Measurements from ENCODE around the gene CRYGC. TPM values are rescaled to one million over a fixed set of nuclear protein-coding genes. Genes with fewer than 3 reads are reported as not detected.
A peak's percentile ranks its signal among the peaks of the same experiment; 100 is the strongest.

Gene CRYGC, protein sequence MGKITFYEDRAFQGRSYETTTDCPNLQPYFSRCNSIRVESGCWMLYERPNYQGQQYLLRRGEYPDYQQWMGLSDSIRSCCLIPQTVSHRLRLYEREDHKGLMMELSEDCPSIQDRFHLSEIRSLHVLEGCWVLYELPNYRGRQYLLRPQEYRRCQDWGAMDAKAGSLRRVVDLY
- not detected in 2 replicates for total RNA-seq (2014; rRNA removed; shearing (Covaris generic); ENCODE audit: low replicate concordance)

DNA sequence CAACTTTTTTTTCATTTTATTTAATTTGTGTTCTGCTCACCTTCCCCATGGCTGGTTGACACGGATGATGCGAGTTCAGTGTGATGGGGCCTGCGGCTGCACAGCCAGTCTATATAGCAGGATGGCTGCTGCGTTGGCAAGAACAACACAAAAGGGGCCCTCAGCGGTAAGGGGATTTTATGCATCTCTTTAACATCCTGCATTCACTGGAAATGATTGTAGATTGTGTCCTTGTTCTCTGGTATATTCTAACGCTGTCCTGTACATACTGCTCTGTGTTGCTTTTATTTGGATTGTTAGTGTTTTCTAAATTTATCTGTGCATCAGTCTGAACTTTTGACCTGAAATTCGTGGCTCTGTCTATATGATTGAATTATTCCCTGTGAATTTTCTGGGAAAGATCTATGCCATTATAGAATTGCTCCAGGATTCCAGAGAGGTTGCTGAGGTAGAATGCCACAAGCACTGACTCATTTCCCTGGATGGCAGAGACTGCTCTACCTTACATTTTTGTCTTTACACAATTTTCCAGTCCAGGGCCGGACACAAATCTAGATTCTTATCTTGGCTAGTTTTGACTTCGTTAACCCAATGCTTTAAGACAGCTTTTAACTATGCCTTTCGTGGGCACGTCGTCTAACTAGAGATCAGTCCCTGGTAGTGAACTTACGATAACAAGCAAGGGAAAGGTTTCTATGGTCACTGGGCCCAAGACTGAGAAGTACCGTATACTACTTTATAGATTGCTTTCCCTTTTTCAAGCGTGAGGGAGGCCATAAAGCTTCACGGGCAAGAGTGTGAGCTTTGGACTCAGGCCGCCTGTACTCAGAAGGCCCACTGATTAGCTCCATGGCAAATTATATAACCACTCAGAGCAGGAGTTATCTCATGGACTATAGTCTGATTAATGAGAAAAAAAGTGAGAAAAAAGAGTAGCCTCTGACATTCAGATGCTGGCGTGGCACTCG lies at the start of gene CRYGC:
Gene CRYGC (minus strand): TSS at position 85 of the 968 bp plus-strand sequence. CDS start 36 bp downstream, at position 49.
- no peaks in the 10 kb centered on the region for H3K9me3 ChIP-seq
- no peak for DNase-seq

DNA sequence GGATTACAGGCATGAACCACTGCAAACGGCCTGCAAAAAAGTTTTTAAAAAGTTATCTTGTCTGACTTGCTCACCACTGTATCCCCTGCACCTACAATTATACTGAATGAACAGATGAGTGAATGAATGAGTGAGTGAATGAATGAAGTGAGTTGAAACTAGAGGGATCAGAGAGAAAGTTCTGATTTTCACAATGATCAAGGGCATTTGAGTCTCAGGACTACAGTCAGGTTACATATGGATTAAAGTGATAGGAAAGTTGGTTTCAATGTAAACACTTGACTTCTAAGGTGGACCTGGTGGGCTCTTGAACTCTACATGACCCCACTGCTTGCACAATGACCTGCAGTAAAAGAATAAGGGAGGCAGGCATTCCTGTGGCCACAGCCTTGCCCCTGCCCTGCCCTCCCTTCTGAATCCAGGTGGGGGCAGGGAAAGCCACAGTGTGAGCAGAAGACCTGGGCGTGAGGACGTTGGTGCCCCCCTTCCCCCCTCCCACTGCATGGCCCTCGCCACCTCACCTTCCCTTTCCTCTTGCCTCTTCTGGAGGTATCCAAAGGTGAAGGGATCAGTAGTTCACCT lies 49.5 kb upstream of the CRYGC start:
- Histone ChIP-seq H3K36me3 (no peaks in the 10 kb centered on the region), H3K27me3 (no peaks in the 10 kb centered on the region), H3K9me3 (no peaks in the 10 kb centered on the region), H3K4me3 (no peak overlapping the region)
- DNase-seq, result no peak

More for the DNA sequence above, at the start of gene CRYGC:
- no peaks in the 10 kb centered on the region for H3K27me3 ChIP-seq
- no peaks in the 10 kb centered on the region for H3K36me3 ChIP-seq
- no peak within 1 kb of the TSS for H3K4me3 ChIP-seq

- DNase-seq, result no peak
- no peaks in the 10 kb centered on the region; the same call in 1 of the 2 replicates for H3K27me3 ChIP-seq
- no peaks in the 10 kb centered on the region for H3K9me3 ChIP-seq
- H3K4me3 ChIP-seq, result no peak overlapping the region
- H3K36me3 ChIP-seq, result no peaks in the 10 kb centered on the region
These were observed 46.2 kb upstream of the CRYGC start for GRCh38 chr2:208175840-208176153.

- Histone ChIP-seq H3K27me3 (no peaks in the 10 kb centered on the region; the same call in 1 of the 2 replicates), H3K4me3 (no peak overlapping the region)
- DNase-seq, result peak; percentile 66
These were observed 45.6 kb upstream of the CRYGC start for GRCh38 chr2:208175069-208175839.

GRCh38 chr2:208174144-208174543 lies 44.5 kb upstream of the CRYGC start:
- Histone ChIP-seq H3K36me3 (no peaks in the 10 kb centered on the region), H3K27me3 (no peaks in the 10 kb centered on the region; the same call in 1 of the 2 replicates), H3K9me3 (no peaks in the 10 kb centered on the region), H3K4me3 (no peak overlapping the region)
- DNase-seq, result no peak

More at GRCh38 chr2:208175069-208175839, 45.6 kb upstream of the CRYGC start:
- Histone ChIP-seq H3K36me3 (no peaks in the 10 kb centered on the region), H3K9me3 (no peaks in the 10 kb centered on the region)

DNA sequence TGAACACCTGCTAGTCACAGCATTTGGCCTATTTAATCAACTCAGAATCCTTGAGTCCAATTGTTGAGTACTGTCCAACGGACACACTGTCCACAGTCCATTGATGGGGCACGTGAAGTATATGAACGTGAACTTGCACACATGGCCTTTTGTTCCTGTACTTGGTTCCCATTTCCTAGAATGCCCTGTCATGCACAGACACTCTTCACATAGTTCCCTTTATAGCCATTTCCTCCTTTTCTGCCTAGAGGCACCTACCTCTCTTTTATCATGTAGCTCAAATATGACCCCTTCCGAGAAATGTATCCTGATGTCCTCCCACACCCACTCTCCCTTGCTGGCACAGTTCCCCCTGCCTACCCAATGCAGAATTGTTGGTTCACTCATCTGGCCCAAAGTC lies 42.5 kb upstream of the CRYGC start:
- H3K36me3 ChIP-seq, result no peaks in the 10 kb centered on the region
- DNase-seq, result no peak
- H3K4me3 ChIP-seq, result no peak overlapping the region
- H3K27me3 ChIP-seq, result no peaks in the 10 kb centered on the region; the same call in 1 of the 2 replicates
- H3K9me3 ChIP-seq, result no peaks in the 10 kb centered on the region

- Histone ChIP-seq H3K27me3 (peaks cover 6% of the 10 kb centered on the region; the same call in 1 of the 2 replicates), H3K36me3 (no peaks in the 10 kb centered on the region), H3K4me3 (no peak overlapping the region), H3K9me3 (no peaks in the 10 kb centered on the region)
- no peak for DNase-seq
These were observed 35.5 kb upstream of the CRYGC start for GRCh38 chr2:208164951-208165755.

- peaks cover 6% of the 10 kb centered on the region; the same call in 1 of the 2 replicates for H3K27me3 ChIP-seq
- no peak for DNase-seq
- no peaks in the 10 kb centered on the region for H3K36me3 ChIP-seq
- H3K9me3 ChIP-seq, result no peaks in the 10 kb centered on the region
- H3K4me3 ChIP-seq, result no peak within 1 kb of the TSS
These were observed 33.9 kb upstream of the CRYGC start, which contains the start of gene CRYGA for GRCh38 chr2:208163489-208163888. Gene CRYGA (minus strand): TSS chr2:208163589. CDS start chr2:208163556, 33 bp downstream.

DNA sequence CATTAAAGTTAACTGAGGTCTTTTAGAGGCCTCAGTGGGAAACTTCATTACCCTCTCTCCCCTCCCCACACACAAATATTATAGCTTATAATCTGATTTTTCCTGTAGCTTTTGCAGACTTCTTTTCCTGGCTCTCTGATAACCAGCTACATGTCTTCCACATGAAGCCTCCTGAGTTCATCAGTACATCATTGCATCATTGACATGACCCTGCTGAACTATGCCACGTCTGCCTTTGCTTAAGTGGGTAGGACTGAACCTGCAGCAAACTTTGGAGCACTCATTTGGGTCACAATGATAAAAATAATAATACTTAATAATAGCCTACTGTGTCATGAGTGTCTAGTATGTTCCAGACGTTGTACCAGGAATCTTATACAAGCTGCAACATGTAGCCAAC lies 26.8 kb upstream of the CRYGC start:
- no peaks in the 10 kb centered on the region for H3K36me3 ChIP-seq
- no peak for DNase-seq
- no peaks in the 10 kb centered on the region for H3K27me3 ChIP-seq
- H3K4me3 ChIP-seq, result no peak overlapping the region
- H3K9me3 ChIP-seq, result no peaks in the 10 kb centered on the region

- DNase-seq, result no peak
- Histone ChIP-seq H3K36me3 (no peaks in the 10 kb centered on the region), H3K9me3 (no peaks in the 10 kb centered on the region), H3K4me3 (no peak overlapping the region), H3K27me3 (no peaks in the 10 kb centered on the region)
These were observed 23.5 kb upstream of the CRYGC start for GRCh38 chr2:208153156-208153555.

DNA sequence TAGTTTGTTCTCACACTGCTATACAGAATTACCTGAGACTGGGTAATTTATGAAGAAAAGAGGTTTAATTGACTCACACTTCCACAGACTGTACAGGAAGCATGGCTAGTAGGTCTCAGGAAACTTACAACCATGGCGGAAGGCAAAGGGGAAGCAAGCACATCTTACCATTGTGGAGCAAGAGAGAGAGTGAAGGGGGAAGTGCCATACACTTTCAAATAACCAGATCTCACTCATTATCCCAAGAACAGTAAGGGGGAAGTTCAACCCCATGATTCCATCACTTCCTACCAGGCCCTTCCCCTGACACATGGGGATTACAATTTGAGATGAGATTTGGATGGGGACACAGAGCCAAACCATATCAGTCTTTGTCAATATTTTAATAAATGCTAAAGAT lies 21.3 kb upstream of the CRYGC start:
- DNase-seq, result no peak
- H3K9me3 ChIP-seq, result no peaks in the 10 kb centered on the region
- no peaks in the 10 kb centered on the region for H3K27me3 ChIP-seq
- no peaks in the 10 kb centered on the region for H3K36me3 ChIP-seq
- no peak overlapping the region for H3K4me3 ChIP-seq

DNA sequence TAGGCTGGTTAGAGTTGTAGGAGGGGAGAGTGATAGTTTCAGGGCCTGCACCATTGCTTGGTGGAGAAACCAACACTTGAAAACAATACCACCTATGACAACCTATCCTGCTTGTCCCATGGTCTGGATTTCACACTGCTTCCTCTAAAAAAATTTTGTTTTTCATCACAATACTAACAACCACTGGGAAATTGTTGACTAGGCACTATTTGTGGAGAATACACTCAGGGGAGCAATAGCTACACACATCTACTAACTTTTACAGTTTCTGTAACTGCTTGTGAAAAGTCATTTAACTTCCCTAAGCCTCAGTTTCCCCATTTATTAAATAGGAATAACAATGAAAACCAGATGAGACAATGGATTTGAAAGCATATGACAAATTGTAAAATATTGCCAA lies 20.5 kb upstream of the CRYGC start:
- DNase-seq, result no peak
- H3K27me3 ChIP-seq, result no peaks in the 10 kb centered on the region
- H3K9me3 ChIP-seq, result no peaks in the 10 kb centered on the region
- no peak overlapping the region for H3K4me3 ChIP-seq
- no peaks in the 10 kb centered on the region for H3K36me3 ChIP-seq

GRCh38 chr2:208148803-208149202 lies 19.2 kb upstream of the CRYGC start:
- Histone ChIP-seq H3K36me3 (no peaks in the 10 kb centered on the region), H3K27me3 (no peaks in the 10 kb centered on the region), H3K4me3 (no peak overlapping the region), H3K9me3 (no peaks in the 10 kb centered on the region)
- DNase-seq, result no peak

GRCh38 chr2:208147759-208148158 lies 18.1 kb upstream of the CRYGC start:
- DNase-seq, result no peak
- H3K27me3 ChIP-seq, result no peaks in the 10 kb centered on the region
- H3K4me3 ChIP-seq, result no peak overlapping the region
- H3K9me3 ChIP-seq, result no peaks in the 10 kb centered on the region
- no peaks in the 10 kb centered on the region for H3K36me3 ChIP-seq

DNA sequence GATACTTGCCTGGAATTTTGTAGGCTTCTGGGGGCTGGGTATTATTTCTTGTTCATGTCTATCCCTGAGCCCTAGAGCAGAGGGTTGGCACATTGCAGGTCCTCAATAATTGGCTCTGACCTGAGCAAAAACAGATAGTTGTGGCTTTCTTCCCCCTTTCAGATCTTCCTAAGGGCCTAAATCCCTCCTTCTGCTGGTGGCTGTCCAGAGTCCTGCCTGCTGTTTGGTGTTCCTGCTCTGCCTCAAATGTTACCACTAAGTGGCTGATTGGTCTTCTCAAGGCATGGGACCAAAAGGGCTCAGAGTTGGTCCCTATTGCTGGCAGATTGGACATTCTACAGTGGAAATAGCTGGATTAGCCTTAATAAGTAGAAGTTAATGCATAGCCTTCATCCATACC lies 17.4 kb upstream of the CRYGC start:
- no peaks in the 10 kb centered on the region for H3K36me3 ChIP-seq
- no peaks in the 10 kb centered on the region for H3K27me3 ChIP-seq
- no peak for DNase-seq
- H3K9me3 ChIP-seq, result no peaks in the 10 kb centered on the region
- H3K4me3 ChIP-seq, result no peak overlapping the region

GRCh38 chr2:208146006-208146405 lies 16.4 kb upstream of the CRYGC start, which contains the start of gene CRYGB:
Gene CRYGB (minus strand): TSS chr2:208146158. CDS start chr2:208146120, 38 bp downstream.
- DNase-seq, result no peak
- Histone ChIP-seq H3K36me3 (no peaks in the 10 kb centered on the region), H3K27me3 (no peaks in the 10 kb centered on the region), H3K4me3 (no peak within 1 kb of the TSS), H3K9me3 (no peaks in the 10 kb centered on the region)
